Liver (tissue), 9 donors: ENCODE results near the gene C3orf49. TPM values are rescaled to one million over a fixed set of nuclear protein-coding genes. Genes with fewer than 3 reads are reported as not detected.

Experiments used
- DNase-seq: peaks from one replicate; pipeline ENCODE4 v3.0.0-alpha.2; 2017; ENCODE audit warnings: low spot score
- H3K27ac ChIP-seq, 2 donors: one replicate each; pipeline ENCODE4 v1.7.0; 2013; ENCODE audit warnings: inconsistent platforms in 2 of 2, low read length in 2 of 2, control low read depth in 1 of 2, low read depth in 1 of 2, mild to moderate bottlenecking in 1 of 2
- H3K27me3 ChIP-seq, 4 donors: one replicate each; pipeline versions ENCODE4 v1.6.1 to v1.7.0; 2013; ENCODE audit warnings: low read length in 3 of 4, inconsistent platforms in 1 of 4, mild to moderate bottlenecking in 1 of 4, moderate library complexity in 1 of 4; ENCODE audit not compliant: control insufficient read depth in 4 of 4, insufficient read depth in 4 of 4
- H3K36me3 ChIP-seq, 4 donors: one replicate each; pipeline versions ENCODE4 v1.6.1 to v1.7.0; 2013; ENCODE audit warnings: low read length in 3 of 4, mild to moderate bottlenecking in 3 of 4, low read depth in 1 of 4, moderate library complexity in 1 of 4; ENCODE audit not compliant: control insufficient read depth in 4 of 4, insufficient read depth in 3 of 4
- H3K4me1 ChIP-seq, 4 donors: one replicate each; pipeline versions ENCODE4 v1.6.1 to v1.7.0; 2013; ENCODE audit warnings: low read length in 3 of 4, mild to moderate bottlenecking in 3 of 4, moderate library complexity in 1 of 4; ENCODE audit not compliant: control insufficient read depth in 4 of 4, insufficient read depth in 4 of 4
- H3K4me3 ChIP-seq, 3 donors: one replicate each; pipeline versions ENCODE4 v1.6.1 to v1.7.0; 2013; ENCODE audit warnings: low read length in 3 of 3, control low read depth in 1 of 3, low read depth in 1 of 3, mild to moderate bottlenecking in 1 of 3
- H3K9ac ChIP-seq, 2 donors: one replicate each; pipeline ENCODE4 v1.7.0; 2013; ENCODE audit warnings: low read length in 2 of 2, mild to moderate bottlenecking in 2 of 2, moderate library complexity in 2 of 2, control low read depth in 1 of 2, low read depth in 1 of 2
- H3K9me3 ChIP-seq, 4 donors: one replicate each; pipeline versions ENCODE4 v1.6.1 to v1.7.0; 2013; ENCODE audit warnings: low read length in 3 of 4; ENCODE audit not compliant: control insufficient read depth in 4 of 4
- EGR1 ChIP-seq, 2 donors: IDR thresholded peaks; 2 replicates each; pipeline ENCODE4 v1.6.1; 2016 to 2018; ENCODE audit warnings: antibody characterized with exemption in 2 of 2, low read depth in 2 of 2
- FOXA1 ChIP-seq: IDR thresholded peaks from 2 replicates; pipeline ENCODE4 v1.6.1; 2016; ENCODE audit warnings: antibody characterized with exemption
- FOXA2 ChIP-seq: IDR thresholded peaks from 2 replicates; pipeline ENCODE4 v1.6.1; 2016; ENCODE audit warnings: antibody characterized with exemption
- GABPA ChIP-seq, 2 donors: IDR thresholded peaks in 1 of 2; conservative IDR thresholded peaks in 1 of 2; 2 replicates each; pipeline ENCODE4 v1.6.1; 2016; ENCODE audit warnings: antibody characterized with exemption in 2 of 2, mild to moderate bottlenecking in 1 of 2, moderate library complexity in 1 of 2
- HNF4A ChIP-seq, 2 donors: conservative IDR thresholded peaks; 2 replicates each; pipeline ENCODE4 v1.6.1; 2016; ENCODE audit warnings: antibody characterized with exemption in 2 of 2, mild to moderate bottlenecking in 2 of 2
- HNF4G ChIP-seq: IDR thresholded peaks from 2 replicates; pipeline ENCODE4 v1.6.1; 2016; ENCODE audit warnings: antibody characterized with exemption
- JUND ChIP-seq, 2 donors: IDR thresholded peaks; 2 replicates each; pipeline ENCODE4 v1.6.1; 2016; ENCODE audit warnings: antibody characterized with exemption in 2 of 2
- MAX ChIP-seq: IDR thresholded peaks from 2 replicates; pipeline ENCODE4 v1.6.1; 2016; ENCODE audit warnings: antibody characterized with exemption
- NR2F2 ChIP-seq: IDR thresholded peaks from 2 replicates; pipeline ENCODE4 v1.6.1; 2016; ENCODE audit warnings: antibody characterized with exemption
- RAD21 ChIP-seq, 2 donors: IDR thresholded peaks; 2 replicates each; pipeline ENCODE4 v1.6.1; 2016; ENCODE audit warnings: antibody characterized with exemption in 2 of 2, mild to moderate bottlenecking in 2 of 2
- RXRA ChIP-seq, 2 donors: IDR thresholded peaks; 2 replicates each; pipeline ENCODE4 v1.6.1; 2017 to 2018; ENCODE audit warnings: antibody characterized with exemption in 2 of 2, mild to moderate bottlenecking in 1 of 2
- SP1 ChIP-seq: IDR thresholded peaks from 2 replicates; pipeline ENCODE4 v1.6.1; 2018; ENCODE audit warnings: antibody characterized with exemption, mild to moderate bottlenecking
- TAF1 ChIP-seq: conservative IDR thresholded peaks from 2 replicates; pipeline ENCODE4 v1.6.1; 2016; ENCODE audit warnings: antibody characterized with exemption, mild to moderate bottlenecking
- YY1 ChIP-seq: IDR thresholded peaks from 2 replicates; pipeline ENCODE4 v1.6.1; 2016; ENCODE audit warnings: antibody characterized with exemption, mild to moderate bottlenecking
- WGBS: extraction: QIAGEN DNeasy Blood & Tissue Kit; methylation state at CpG from one replicate; pipeline ENCODE4 v1.1.7; 2013; 5-methylcytosine and 5-hydroxymethylcytosine counted together
- polyA plus RNA-seq, 2 donors: library from polyadenylated mRNA; stranded (reverse) in 1 of 2; unstranded in 1 of 2; fragments of 200-250 nt in 1 of 2; fragments of >200 nt in 1 of 2; fragmentation: Nextera tagmentation in 1 of 2; extraction: Ambion mirVana in 1 of 2; gene quantifications; one replicate each; pipeline versions ENCODE4 v1.2.1 to v1.2.3, GENCODE V29; 2013 to 2015
- total RNA-seq, 2 donors: library from RNA; depleted of rRNA; stranded (reverse); fragments of >200 nt; gene quantifications; one replicate each; pipeline ENCODE4 v1.2.3, GENCODE V29; 2014
- TF ChIP-seq, protein P1 (sequence below): IDR thresholded peaks from 2 replicates; pipeline ENCODE4 v1.6.1; 2016; ENCODE audit warnings: antibody characterized with exemption
- TF ChIP-seq, protein P2 (sequence below): IDR thresholded peaks from 2 replicates; pipeline ENCODE4 v1.6.1; 2016; ENCODE audit warnings: antibody characterized with exemption
- TF ChIP-seq, protein P3 (sequence below): IDR thresholded peaks from 2 replicates; pipeline ENCODE4 v1.6.1; 2016; ENCODE audit warnings: antibody characterized with exemption, mild to moderate bottlenecking
- donor health status: healthy.
- donor health status: healthy.
- donor health status: healthy.
- donor health status: healthy.
- donor health status: healthy.

C3orf49 gene
- total and polyA plus RNA-seq, 4 donors: 0.13 TPM; not detected in 3

DNA sequence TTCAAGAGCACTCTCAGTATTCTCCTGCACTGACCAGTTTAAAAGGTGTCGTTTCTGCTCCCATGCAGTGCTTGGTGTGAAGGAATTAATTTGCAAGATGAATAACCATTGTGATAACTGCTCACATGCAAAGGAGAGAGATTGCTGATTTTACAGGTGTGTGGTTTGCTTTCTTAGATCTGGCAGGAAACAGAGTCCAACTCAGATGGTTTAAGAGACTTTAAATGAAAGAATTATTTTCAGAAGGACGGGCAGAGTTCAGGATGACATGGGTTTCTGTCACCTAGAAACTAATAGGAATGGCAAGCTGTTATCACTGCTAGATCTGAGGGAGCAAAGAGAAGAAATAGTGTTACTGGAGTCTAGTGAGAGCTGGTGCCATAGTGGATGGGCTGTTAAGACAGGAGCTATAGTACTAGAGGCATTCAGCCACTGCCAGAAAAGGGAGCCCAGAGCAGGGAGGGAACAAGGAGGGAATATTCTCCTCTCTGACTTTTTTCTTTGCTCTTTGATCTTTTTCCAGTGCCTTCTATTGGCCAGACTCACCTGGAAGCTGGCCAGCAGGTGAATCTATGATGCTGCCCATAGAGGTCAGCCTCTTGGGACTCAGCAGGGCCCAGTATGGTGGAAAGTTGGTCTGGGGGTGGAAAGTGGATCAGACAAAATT is 59.4 kb downstream of the C3orf49 start:
- Histone ChIP-seq H3K36me3 (no peaks in the 10 kb centered on the region), H3K9me3 (no peaks in the 10 kb centered on the region), H3K27ac (no peak overlapping the region), H3K4me3 (no peak overlapping the region), H3K4me1 (peaks cover 0 to 3% (median 0%) of the 10 kb centered on the region in 4 donors), H3K9ac (no peak overlapping the region), H3K27me3 (no peaks in the 10 kb centered on the region)
- TF ChIP-seq EGR1 (IDR thresholded peaks at IDR 0.05; ENCODE audit: low read depth in 2 of 2) (no peak), HNF4G (no peak), MAX (no peak), FOXA1 (no peak), YY1 (no peak), NR2F2 (no peak)
- TF ChIP-seq, protein P1, sequence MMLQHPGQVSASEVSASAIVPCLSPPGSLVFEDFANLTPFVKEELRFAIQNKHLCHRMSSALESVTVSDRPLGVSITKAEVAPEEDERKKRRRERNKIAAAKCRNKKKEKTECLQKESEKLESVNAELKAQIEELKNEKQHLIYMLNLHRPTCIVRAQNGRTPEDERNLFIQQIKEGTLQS: no peak
- DNase-seq: no peak
- WGBS: 84% methylated on average over 2 of the region's 2 CpGs

DNA sequence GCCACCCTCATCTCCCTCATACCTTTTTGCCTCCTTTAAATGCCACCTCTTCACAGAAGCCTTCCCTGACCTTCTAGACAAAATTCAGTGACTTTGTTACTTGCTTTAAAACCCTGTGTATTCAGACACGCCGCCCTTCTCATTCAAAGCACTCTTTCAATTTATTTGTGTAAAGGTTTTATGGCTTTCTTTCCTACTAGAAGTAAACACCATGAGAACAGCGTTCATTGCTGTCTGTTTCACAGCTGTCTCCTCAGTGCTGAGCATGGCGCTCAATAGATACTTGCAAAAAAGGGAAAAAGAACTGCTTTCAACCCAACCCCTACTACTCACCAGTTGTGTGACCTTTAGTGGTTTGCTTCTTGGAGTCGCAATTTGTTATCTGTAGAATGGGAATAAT is 61.6 kb downstream of the C3orf49 start:
- DNase-seq: no peak
- 88% methylated on average over 5 of the region's 5 CpGs for WGBS
- no peaks in the 10 kb centered on the region for H3K36me3 ChIP-seq
- no peaks in the 10 kb centered on the region for H3K27me3 ChIP-seq
- peaks cover 0 to 3% (median 0%) of the 10 kb centered on the region in 4 donors for H3K4me1 ChIP-seq
- H3K27ac ChIP-seq: no peak overlapping the region
- H3K9ac ChIP-seq: no peak overlapping the region
- TF ChIP-seq HNF4A (conservative IDR thresholded peaks at IDR 0.05) (no peak), FOXA1 (no peak), RXRA (IDR thresholded peaks at IDR 0.05) (no peak), FOXA2 (no peak), RAD21 (IDR thresholded peaks at IDR 0.05) (no peak), HNF4G (no peak), JUND (IDR thresholded peaks at IDR 0.05) (no peak), GABPA (IDR thresholded peaks at IDR 0.05 in 1 of 2, conservative IDR thresholded peaks at IDR 0.05 in 1 of 2) (no peak), TAF1 (no peak), SP1 (no peak), YY1 (no peak)
- TF ChIP-seq, protein P2, sequence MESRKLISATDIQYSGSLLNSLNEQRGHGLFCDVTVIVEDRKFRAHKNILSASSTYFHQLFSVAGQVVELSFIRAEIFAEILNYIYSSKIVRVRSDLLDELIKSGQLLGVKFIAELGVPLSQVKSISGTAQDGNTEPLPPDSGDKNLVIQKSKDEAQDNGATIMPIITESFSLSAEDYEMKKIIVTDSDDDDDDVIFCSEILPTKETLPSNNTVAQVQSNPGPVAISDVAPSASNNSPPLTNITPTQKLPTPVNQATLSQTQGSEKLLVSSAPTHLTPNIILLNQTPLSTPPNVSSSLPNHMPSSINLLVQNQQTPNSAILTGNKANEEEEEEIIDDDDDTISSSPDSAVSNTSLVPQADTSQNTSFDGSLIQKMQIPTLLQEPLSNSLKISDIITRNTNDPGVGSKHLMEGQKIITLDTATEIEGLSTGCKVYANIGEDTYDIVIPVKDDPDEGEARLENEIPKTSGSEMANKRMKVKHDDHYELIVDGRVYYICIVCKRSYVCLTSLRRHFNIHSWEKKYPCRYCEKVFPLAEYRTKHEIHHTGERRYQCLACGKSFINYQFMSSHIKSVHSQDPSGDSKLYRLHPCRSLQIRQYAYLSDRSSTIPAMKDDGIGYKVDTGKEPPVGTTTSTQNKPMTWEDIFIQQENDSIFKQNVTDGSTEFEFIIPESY: no peak
- TF ChIP-seq, protein P3, sequence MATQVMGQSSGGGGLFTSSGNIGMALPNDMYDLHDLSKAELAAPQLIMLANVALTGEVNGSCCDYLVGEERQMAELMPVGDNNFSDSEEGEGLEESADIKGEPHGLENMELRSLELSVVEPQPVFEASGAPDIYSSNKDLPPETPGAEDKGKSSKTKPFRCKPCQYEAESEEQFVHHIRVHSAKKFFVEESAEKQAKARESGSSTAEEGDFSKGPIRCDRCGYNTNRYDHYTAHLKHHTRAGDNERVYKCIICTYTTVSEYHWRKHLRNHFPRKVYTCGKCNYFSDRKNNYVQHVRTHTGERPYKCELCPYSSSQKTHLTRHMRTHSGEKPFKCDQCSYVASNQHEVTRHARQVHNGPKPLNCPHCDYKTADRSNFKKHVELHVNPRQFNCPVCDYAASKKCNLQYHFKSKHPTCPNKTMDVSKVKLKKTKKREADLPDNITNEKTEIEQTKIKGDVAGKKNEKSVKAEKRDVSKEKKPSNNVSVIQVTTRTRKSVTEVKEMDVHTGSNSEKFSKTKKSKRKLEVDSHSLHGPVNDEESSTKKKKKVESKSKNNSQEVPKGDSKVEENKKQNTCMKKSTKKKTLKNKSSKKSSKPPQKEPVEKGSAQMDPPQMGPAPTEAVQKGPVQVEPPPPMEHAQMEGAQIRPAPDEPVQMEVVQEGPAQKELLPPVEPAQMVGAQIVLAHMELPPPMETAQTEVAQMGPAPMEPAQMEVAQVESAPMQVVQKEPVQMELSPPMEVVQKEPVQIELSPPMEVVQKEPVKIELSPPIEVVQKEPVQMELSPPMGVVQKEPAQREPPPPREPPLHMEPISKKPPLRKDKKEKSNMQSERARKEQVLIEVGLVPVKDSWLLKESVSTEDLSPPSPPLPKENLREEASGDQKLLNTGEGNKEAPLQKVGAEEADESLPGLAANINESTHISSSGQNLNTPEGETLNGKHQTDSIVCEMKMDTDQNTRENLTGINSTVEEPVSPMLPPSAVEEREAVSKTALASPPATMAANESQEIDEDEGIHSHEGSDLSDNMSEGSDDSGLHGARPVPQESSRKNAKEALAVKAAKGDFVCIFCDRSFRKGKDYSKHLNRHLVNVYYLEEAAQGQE: no peak
- H3K9me3 ChIP-seq: no peaks in the 10 kb centered on the region
- H3K4me3 ChIP-seq: no peak overlapping the region
